ENCODE measurements around the gene NOS2. TPM values are rescaled to one million over a fixed set of nuclear protein-coding genes. Genes with fewer than 3 reads are reported as not detected.

Gene NOS2
- not detected in 3 replicates for polyA plus RNA-seq
- not detected for polyA plus RNA-seq (2011; ENCODE audit: low read depth)
- polyA plus RNA-seq (2011; cell fraction: cytosol; rRNA removed): not detected in 2 replicates
- not detected in 2 replicates for polyA plus RNA-seq (2011; cell fraction: nucleus; rRNA removed)
- polyA plus RNA-seq (2012; ENCODE audit: low replicate concordance): not detected in 2 replicates
- not detected in 3 replicates for polyA minus RNA-seq
- not detected for polyA minus RNA-seq (2011; cell fraction: cytosol; rRNA and poly(A)+ RNA removed)
- polyA minus RNA-seq (2011; cell fraction: nucleus; rRNA and poly(A)+ RNA removed): not detected in 2 replicates

- no peak within 1 kb of the TSS for H3K4me3 ChIP-seq (ENCODE audit: control insufficient read depth in 2 of 3, extremely low read depth in 1 of 3, insufficient read depth in 2 of 3, low read depth in 1 of 3, low read length in 3 of 3)
- FAIRE-seq: no peak
- peaks cover 35% of the 10 kb centered on the region for H3K27me3 ChIP-seq (ENCODE audit: control insufficient read depth, extremely low read depth, insufficient read depth, low read length)
These were observed at the start of gene NOS2 for GRCh38 chr17:27800522-27800921. TSS of gene NOS2 (minus strand) at chr17:27800529. CDS start at chr17:27798809, 1,720 bp downstream.

DNA sequence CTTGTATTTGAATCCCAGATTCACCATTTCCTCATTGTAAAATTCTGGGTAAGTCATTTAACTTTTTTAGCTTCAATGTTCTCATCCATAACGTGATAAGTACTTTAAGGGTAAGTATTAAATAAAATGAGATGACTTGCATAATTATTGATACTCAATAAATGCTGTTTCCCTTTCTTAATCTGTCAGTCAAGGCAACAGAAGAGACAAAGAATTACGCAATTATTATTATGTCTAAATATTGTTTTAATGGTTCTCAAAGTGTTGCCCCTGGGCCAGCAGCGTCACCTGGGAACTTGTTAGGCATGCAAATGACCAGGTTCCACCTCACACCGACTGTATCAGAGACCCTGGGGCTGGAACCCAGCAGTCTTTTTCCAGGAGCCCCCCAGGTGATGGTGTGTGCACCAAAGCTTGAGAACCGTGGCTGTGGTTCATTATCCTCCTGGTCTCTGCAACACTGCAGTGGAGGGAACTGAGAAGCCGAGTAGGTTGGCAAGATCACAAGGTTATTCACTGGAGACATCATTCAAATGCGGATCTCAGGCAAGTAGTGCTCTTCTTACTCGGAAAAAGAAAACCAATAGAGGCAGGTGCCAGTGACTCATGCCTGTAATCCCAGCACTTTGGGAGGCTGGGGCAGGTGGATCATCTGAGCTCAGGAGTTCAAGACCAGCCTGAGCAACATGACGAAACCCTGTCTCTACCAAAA lies 49.3 kb upstream of the NOS2 start:
- dilution Hi-C loops (cut with MboI; ENCODE audit: extremely low pct_ligation_motif_present, low sequenced_read_pairs): no loop called here
- Histone ChIP-seq H3K9me3 (ENCODE audit: control insufficient read depth, low read depth, low read length) (no peaks in the 10 kb centered on the region), H3K27ac (ENCODE audit: control insufficient read depth, insufficient read depth, low read length) (no peak overlapping the region), H3K4me1 (ENCODE audit: control insufficient read depth, extremely low read depth, insufficient read depth, low read length) (no peaks in the 10 kb centered on the region), H3K4me2 (ENCODE audit: control insufficient read depth, extremely low read depth, insufficient read depth, low read depth, low read length) (no peak overlapping the region), H3K4me3 (ENCODE audit: control insufficient read depth in 2 of 3, extremely low read depth in 1 of 3, insufficient read depth in 2 of 3, low read depth in 1 of 3, low read length in 3 of 3) (no peak overlapping the region), H3K9ac (ENCODE audit: control insufficient read depth, extremely low read depth, insufficient read depth, low read length) (no peak overlapping the region), H3K36me3 (ENCODE audit: control insufficient read depth in 2 of 2, extremely low read depth in 1 of 2, insufficient read depth in 2 of 2, low read length in 2 of 2) (no peaks in the 10 kb centered on the region), H2AFZ (ENCODE audit: control insufficient read depth, low read length) (no peak overlapping the region), H3K27me3 (ENCODE audit: control insufficient read depth, extremely low read depth, insufficient read depth, low read length) (peaks cover 28% of the 10 kb centered on the region), H3K9me1 (ENCODE audit: control insufficient read depth, extremely low read depth, insufficient read depth, low read length) (no peaks in the 10 kb centered on the region), H3K79me2 (ENCODE audit: control insufficient read depth, insufficient read depth, low read length) (no peaks in the 10 kb centered on the region), H4K20me1 (ENCODE audit: control insufficient read depth, extremely low read depth, insufficient read depth, low read length) (no peaks in the 10 kb centered on the region)
- TF ChIP-seq, protein P1, sequence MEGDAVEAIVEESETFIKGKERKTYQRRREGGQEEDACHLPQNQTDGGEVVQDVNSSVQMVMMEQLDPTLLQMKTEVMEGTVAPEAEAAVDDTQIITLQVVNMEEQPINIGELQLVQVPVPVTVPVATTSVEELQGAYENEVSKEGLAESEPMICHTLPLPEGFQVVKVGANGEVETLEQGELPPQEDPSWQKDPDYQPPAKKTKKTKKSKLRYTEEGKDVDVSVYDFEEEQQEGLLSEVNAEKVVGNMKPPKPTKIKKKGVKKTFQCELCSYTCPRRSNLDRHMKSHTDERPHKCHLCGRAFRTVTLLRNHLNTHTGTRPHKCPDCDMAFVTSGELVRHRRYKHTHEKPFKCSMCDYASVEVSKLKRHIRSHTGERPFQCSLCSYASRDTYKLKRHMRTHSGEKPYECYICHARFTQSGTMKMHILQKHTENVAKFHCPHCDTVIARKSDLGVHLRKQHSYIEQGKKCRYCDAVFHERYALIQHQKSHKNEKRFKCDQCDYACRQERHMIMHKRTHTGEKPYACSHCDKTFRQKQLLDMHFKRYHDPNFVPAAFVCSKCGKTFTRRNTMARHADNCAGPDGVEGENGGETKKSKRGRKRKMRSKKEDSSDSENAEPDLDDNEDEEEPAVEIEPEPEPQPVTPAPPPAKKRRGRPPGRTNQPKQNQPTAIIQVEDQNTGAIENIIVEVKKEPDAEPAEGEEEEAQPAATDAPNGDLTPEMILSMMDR (optimal IDR thresholded peaks at IDR 0.05 in 1 of 3, IDR thresholded peaks at IDR 0.05 in 1 of 3, conservative IDR thresholded peaks at IDR 0.05 in 1 of 3; ENCODE audit: extremely low read depth in 1 of 3, insufficient read depth in 2 of 3, low read length in 3 of 3): no peak
- no peak for TF ChIP-seq EZH2 (IDR thresholded peaks at IDR 0.05; ENCODE audit: low read length)
- no peak for DNase-seq (ENCODE audit: low read depth, low spot score)
- FAIRE-seq: no peak

More at GRCh38 chr17:27800522-27800921, at the start of gene NOS2:
- Histone ChIP-seq H3K4me1 (ENCODE audit: control insufficient read depth, extremely low read depth, insufficient read depth, low read length) (peaks cover 1% of the 10 kb centered on the region), H3K9ac (ENCODE audit: control insufficient read depth, extremely low read depth, insufficient read depth, low read length) (no peak within 1 kb of the TSS), H4K20me1 (ENCODE audit: control insufficient read depth, extremely low read depth, insufficient read depth, low read length) (no peaks in the 10 kb centered on the region), H2AFZ (ENCODE audit: control insufficient read depth, low read length) (no peak within 1 kb of the TSS), H3K9me3 (ENCODE audit: control insufficient read depth, low read depth, low read length) (no peaks in the 10 kb centered on the region), H3K79me2 (ENCODE audit: control insufficient read depth, insufficient read depth, low read length) (no peaks in the 10 kb centered on the region), H3K9me1 (ENCODE audit: control insufficient read depth, extremely low read depth, insufficient read depth, low read length) (no peaks in the 10 kb centered on the region), H3K4me2 (ENCODE audit: control insufficient read depth, extremely low read depth, insufficient read depth, low read depth, low read length) (no peak within 1 kb of the TSS), H3K36me3 (ENCODE audit: control insufficient read depth in 2 of 2, extremely low read depth in 1 of 2, insufficient read depth in 2 of 2, low read length in 2 of 2) (no peaks in the 10 kb centered on the region), H3K27ac (ENCODE audit: control insufficient read depth, insufficient read depth, low read length) (no peak within 1 kb of the TSS)
- dilution Hi-C loops (cut with MboI; ENCODE audit: extremely low pct_ligation_motif_present, low sequenced_read_pairs): no loop called here
- TF ChIP-seq, protein P1 (optimal IDR thresholded peaks at IDR 0.05 in 1 of 3, IDR thresholded peaks at IDR 0.05 in 1 of 3, conservative IDR thresholded peaks at IDR 0.05 in 1 of 3; ENCODE audit: extremely low read depth in 1 of 3, insufficient read depth in 2 of 3, low read length in 3 of 3): no peak
- TF ChIP-seq EZH2 (IDR thresholded peaks at IDR 0.05; ENCODE audit: low read length): no peak
- DNase-seq (ENCODE audit: low read depth, low spot score): no peak
